Activated CD4-positive, alpha-beta T cell treated with anti-CD3 and anti-CD28 coated beads for 36 hours (primary cell): ENCODE results near the gene GALR1. TPM values are rescaled to one million over a fixed set of nuclear protein-coding genes. Genes with fewer than 3 reads are reported as not detected.
A peak's percentile ranks its signal among the peaks of the same experiment; 100 is the strongest.
"Not testable (repeated sequence)": the region's sequence is repeated elsewhere in the genome, so short reads cannot be mapped to it uniquely, and the experiment has no call there.

Experiments
- ATAC-seq: fragments of 200-7000 bp; cut with Tn5 transposase; one replicate; pipeline ENCODE4 v1.10.0; 2021; ENCODE audit warnings: mild to moderate bottlenecking, moderate library complexity
- CTCF ChIA-PET: fragments of 350-600 bp; sonication (Branson Sonifier 250); formaldehyde crosslinking; loops from one replicate; lab custom pipeline; 2021; ENCODE audit warnings: antibody characterized with exemption; lab: Charles Lee
- POLR2A ChIA-PET: fragments of 350-600 bp; sonication (Branson Sonifier 250); formaldehyde crosslinking; loops from one replicate; lab custom pipeline; 2021; ENCODE audit warnings: antibody characterized with exemption, inconsistent platforms; lab: Charles Lee
- DNase-seq: peaks from one replicate; pipeline ENCODE4 v3.0.0-alpha.2; 2020
- H3K27ac Mint-ChIP-seq: one replicate; pipeline ENCODE4 v1.8.0; 2021; ENCODE audit warnings: mixed read lengths
- H3K27me3 Mint-ChIP-seq: one replicate; pipeline ENCODE4 v1.8.0; 2021; ENCODE audit warnings: mixed read lengths
- H3K36me3 Mint-ChIP-seq: one replicate; pipeline ENCODE4 v1.8.0; 2021; ENCODE audit warnings: low read depth, mixed read lengths
- H3K4me1 Mint-ChIP-seq: one replicate; pipeline ENCODE4 v1.8.0; 2021; ENCODE audit warnings: mixed read lengths
- H3K4me3 Mint-ChIP-seq: one replicate; pipeline ENCODE4 v1.8.0; 2021; ENCODE audit warnings: mild to moderate bottlenecking, moderate library complexity, mixed read lengths
- H3K9me3 Mint-ChIP-seq: one replicate; pipeline ENCODE4 v1.8.0; 2021; ENCODE audit warnings: low read depth, mixed read lengths
- intact Hi-C, 2 experiments: fragments of 100-400 bp; cut with DNase I in 1 of 2; cut with micrococcal nuclease in 1 of 2; formaldehyde crosslinking; loops; one replicate each; pipeline versions ENCODE4 v1.14.2 to v1.15.1; 2022 to 2024; cut with DNase I, micrococcal nuclease
- total RNA-seq, 2 experiments: library from RNA; stranded (reverse); gene quantifications; one replicate each; pipeline ENCODE4 v1.2.3, GENCODE V29; 2021

The GALR1 gene
- total RNA-seq, 2 experiments from 2014 or later, result not detected

DNA sequence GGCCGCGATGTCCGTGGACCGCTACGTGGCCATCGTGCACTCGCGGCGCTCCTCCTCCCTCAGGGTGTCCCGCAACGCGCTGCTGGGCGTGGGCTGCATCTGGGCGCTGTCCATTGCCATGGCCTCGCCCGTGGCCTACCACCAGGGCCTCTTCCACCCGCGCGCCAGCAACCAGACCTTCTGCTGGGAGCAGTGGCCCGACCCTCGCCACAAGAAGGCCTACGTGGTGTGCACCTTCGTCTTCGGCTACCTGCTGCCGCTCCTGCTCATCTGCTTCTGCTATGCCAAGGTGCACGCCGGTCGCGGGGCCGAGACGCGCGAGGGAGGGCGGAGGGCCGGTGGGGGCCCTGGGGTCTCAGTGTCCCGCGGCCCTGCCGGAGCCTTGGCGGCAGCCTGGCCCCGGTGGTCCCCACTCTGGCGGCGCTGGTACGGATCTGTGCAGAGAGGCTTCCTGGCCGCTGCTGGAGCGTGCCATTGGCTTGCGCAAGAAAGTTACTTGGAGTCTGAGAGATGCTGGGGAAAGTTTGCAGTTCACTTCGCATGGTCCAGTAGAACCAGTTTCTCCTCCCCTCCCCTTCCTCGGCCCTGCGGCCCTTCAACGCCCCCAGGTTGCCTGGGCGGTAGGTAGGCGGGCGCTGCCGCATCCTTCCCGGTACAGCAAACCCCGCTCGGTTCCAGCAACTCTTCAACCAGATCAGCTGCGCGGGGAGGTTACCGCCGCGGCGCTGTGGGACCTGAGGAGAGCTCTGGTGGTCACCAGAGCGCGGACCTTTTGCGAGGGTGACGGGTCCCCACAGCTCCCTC lies 1.5 kb downstream of the GALR1 start:
- Mint-ChIP-seq H3K9me3 (peaks cover 7% of the 10 kb centered on the region), H3K27ac (no peak overlapping the region), H3K27me3 (peaks cover 55% of the 10 kb centered on the region), H3K36me3 (no peaks in the 10 kb centered on the region), H3K4me1 (peaks cover 12% of the 10 kb centered on the region), H3K4me3 (peak overlapping the region; percentile 49)
- ATAC-seq (no peak), DNase-seq (peak; percentile 6)
- ChIA-PET POLR2A (no interaction called here), CTCF (no interaction called here)
- intact Hi-C loops, result loop anchor here in 1 of 2 experiments (5.0 kb wide), 1 partner anchor 1726 kb away; the partner anchor contains the start of gene SALL3

DNA sequence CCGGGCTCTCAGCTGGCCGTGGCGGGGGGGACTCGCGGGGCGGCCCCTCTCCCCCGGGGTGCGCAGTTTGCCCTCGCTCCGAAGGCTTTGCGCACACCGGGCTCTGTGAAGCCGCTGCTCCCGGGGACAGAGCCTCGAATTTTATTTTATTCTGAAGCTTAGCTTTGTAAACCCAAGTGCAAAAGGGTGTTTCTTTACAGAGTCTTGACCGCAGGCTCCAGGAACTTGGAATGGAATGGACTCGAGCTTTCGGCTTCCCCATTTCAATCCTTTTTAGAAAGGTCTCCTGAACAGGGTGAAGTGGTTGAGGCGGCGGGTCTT lies 2.0 kb downstream of the GALR1 start:
- ChIA-PET POLR2A (no interaction called here), CTCF (no interaction called here)
- Mint-ChIP-seq H3K27me3 (peaks cover 55% of the 10 kb centered on the region), H3K9me3 (peaks cover 7% of the 10 kb centered on the region), H3K4me1 (peaks cover 12% of the 10 kb centered on the region), H3K36me3 (no peaks in the 10 kb centered on the region), H3K27ac (no peak overlapping the region), H3K4me3 (no peak overlapping the region)
- no peak for ATAC-seq
- no peak for DNase-seq
- intact Hi-C loops, result loop anchor here in 1 of 2 experiments (5.0 kb wide), 1 partner anchor 1726 kb away; the partner anchor contains the start of gene SALL3

DNA sequence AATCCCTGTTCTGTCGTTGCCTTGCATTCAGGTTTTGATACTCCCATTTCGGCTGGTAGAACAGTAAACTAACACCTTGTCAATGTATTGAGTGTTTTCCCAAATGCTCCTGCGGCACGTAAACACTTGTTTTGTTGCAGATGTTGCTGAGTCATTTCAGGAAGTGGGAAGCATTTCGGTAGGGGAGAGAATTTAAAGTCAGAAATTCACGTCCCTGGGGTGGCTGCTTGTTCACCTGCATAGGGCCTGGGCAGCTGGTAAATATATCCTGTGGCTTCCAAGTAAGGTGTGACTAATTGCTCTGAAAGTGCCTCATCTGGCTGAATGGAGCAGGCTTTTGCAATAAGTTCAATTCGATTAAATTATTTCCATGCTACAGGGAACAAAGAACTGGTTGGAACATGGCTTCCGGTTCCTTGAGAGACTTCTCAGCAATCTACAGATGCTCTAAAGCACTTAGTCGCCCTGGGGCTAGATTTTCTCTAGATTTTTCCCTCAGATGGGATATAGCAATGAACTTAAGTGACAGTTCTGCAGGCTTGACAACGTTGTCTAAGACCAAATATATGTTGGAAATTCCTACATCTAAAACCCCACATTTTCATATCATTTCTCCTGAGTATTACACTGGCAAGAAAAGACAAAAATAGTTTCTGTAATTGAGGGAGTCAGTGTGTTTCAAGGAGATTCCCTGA lies 5.2 kb downstream of the GALR1 start:
- ChIA-PET CTCF (no interaction called here), POLR2A (no interaction called here)
- intact Hi-C loops, result loop anchor here in 1 of 2 experiments (5.0 kb wide), 1 partner anchor 1722 kb away; the partner anchor contains the start of gene SALL3
- Mint-ChIP-seq H3K4me1 (peaks cover 5% of the 10 kb centered on the region), H3K4me3 (no peak overlapping the region), H3K27ac (no peak overlapping the region), H3K27me3 (peaks cover 36% of the 10 kb centered on the region), H3K9me3 (peaks cover 6% of the 10 kb centered on the region), H3K36me3 (no peaks in the 10 kb centered on the region)
- ATAC-seq (no peak), DNase-seq (no peak)

DNA sequence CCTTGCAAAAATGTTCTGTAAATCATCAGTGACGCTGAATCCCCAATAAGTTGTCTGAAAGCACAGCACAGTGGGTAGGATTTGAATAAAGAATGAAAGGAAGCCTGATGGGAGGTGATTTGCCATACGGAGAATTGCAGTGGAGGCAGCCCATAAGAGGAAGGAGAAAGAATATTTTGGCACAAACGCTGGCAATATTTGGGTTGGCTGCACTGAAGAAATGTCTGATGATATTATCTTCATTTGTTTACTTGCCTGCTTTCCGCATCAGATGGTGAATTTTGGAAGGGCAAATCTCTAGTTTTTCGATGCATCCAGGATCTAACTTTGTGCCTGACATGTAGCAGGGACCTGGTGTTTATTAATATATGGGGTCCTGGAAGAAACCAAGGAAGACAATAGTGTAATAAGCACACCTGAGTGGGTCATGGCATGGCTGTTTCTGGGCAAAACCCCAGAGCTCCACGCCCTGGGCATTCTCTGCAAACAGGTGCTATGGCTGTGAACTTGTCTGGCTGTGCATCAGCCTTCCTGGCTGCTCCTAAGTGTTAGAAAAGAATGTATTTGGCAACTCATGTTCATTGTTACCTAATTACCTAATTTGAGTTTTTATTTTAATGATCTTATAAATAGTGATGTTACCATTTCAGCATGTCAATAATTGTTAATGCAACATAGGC lies 5.9 kb downstream of the GALR1 start:
- CTCF ChIA-PET, result no interaction called here
- intact Hi-C loops, result no loop called here
- Mint-ChIP-seq H3K4me1 (peaks cover 4% of the 10 kb centered on the region), H3K27me3 (peaks cover 36% of the 10 kb centered on the region), H3K36me3 (no peaks in the 10 kb centered on the region), H3K9me3 (peaks cover 6% of the 10 kb centered on the region), H3K4me3 (no peak overlapping the region), H3K27ac (no peak overlapping the region)
- ATAC-seq (no peak), DNase-seq (no peak)
- POLR2A ChIA-PET, result no interaction called here

DNA sequence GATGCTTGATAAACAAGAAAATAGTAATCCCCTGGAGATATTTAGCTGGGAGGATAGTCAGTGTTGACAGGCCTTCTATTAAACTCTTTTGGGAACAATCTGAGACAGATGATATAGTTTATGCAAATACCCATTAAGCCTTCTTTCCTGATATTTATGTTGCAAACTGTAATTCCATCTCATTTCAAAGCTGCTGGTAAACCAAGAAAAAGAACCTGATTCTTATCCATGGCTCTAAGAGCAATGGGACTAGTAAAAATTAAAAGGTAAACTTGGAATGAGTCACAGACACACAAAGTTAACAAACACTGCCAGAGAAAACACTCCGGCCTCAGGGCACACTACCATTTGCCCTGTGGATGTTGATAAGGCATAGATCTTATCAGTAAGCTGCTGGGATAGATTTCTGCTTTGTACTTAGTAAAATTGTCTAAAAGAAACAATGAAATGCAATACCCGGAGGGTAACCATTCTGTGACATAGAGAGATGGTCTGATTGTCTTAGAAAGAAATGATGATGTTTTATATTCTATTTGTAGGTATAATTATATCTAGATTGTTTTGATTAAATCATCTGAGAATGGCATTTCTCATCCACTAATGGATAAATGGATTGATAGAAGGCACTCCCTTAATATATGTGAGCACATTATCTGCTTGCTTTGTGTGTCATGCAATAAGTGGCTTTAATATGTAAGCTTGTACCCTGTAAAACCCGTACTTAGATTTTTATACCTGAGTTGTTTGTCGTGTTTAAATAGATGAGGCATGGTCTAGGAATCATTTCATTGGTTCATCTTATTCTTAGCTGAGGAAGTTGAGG lies 13.2 kb downstream of the GALR1 start:
- CTCF ChIA-PET, result interaction anchor here (0.6 kb wide), 1 partner anchor 1167 kb away, joined by 3 read pairs; no protein-coding TSS in a partner anchor
- Mint-ChIP-seq H3K27me3 (peaks cover 2% of the 10 kb centered on the region), H3K36me3 (no peaks in the 10 kb centered on the region), H3K4me1 (no peaks in the 10 kb centered on the region), H3K4me3 (no peak overlapping the region), H3K9me3 (peaks cover 14% of the 10 kb centered on the region), H3K27ac (no peak overlapping the region)
- DNase-seq (no peak), ATAC-seq (no peak)
- POLR2A ChIA-PET, result no interaction called here
- intact Hi-C loops, result no loop called here

DNA sequence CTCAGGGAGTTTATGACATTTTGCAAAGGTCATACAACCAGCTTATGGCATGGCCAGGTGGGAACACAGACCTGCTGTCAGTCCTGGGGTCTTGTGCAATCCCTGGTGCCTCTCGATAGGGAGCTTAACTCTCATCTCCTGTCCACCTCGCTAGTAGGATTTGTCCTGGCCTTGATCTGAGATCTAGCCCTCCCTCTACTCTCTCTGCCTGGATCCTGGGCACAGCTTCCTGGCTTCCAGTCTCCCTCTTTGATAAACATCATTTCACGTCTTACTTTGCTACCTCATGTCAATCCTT lies 13.8 kb downstream of the GALR1 start:
- ChIA-PET CTCF (interaction anchor here (0.7 kb wide), 1 partner anchor 10 kb away, joined by 3 read pairs; no protein-coding TSS in a partner anchor), POLR2A (no interaction called here)
- no peaks in the 10 kb centered on the region for H3K4me1 Mint-ChIP-seq
- no peak for DNase-seq
- H3K36me3 Mint-ChIP-seq, result no peaks in the 10 kb centered on the region
- H3K4me3 Mint-ChIP-seq, result no peak overlapping the region
- intact Hi-C loops, result no loop called here
- H3K27me3 Mint-ChIP-seq, result peaks cover 2% of the 10 kb centered on the region
- peaks cover 11% of the 10 kb centered on the region for H3K9me3 Mint-ChIP-seq
- ATAC-seq, result no peak
- no peak overlapping the region for H3K27ac Mint-ChIP-seq

DNA sequence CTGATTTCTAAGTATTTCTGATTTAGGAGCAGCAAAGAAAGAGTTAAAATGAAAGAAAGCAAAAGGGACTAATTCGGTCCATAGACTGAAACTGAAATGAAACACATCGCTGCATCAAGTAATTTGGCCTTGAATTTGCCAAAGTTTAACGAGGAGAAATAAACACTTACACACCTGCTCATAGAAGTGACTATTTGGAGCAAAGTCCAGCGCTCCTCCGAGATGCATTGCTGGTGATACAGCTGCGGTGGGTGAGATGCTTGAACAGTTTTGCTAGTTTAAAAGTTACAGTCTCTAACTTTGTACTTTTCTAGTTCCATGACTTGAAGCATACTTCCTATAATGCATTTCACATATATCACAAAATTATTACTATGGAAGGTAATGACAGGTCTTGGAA lies 18.3 kb downstream of the GALR1 start:
- H3K4me3 Mint-ChIP-seq, result no peak overlapping the region
- DNase-seq (no peak), ATAC-seq (no peak)
- H3K9me3 Mint-ChIP-seq, result peaks cover 8% of the 10 kb centered on the region
- no peaks in the 10 kb centered on the region for H3K36me3 Mint-ChIP-seq
- intact Hi-C loops, result no loop called here
- peaks cover 12% of the 10 kb centered on the region for H3K27me3 Mint-ChIP-seq
- H3K27ac Mint-ChIP-seq, result no peak overlapping the region
- POLR2A ChIA-PET, result no interaction called here
- CTCF ChIA-PET, result interaction anchor here (0.7 kb wide), 1 partner anchor 10 kb away, joined by 3 read pairs; no protein-coding TSS in a partner anchor
- H3K4me1 Mint-ChIP-seq, result no peaks in the 10 kb centered on the region

DNA sequence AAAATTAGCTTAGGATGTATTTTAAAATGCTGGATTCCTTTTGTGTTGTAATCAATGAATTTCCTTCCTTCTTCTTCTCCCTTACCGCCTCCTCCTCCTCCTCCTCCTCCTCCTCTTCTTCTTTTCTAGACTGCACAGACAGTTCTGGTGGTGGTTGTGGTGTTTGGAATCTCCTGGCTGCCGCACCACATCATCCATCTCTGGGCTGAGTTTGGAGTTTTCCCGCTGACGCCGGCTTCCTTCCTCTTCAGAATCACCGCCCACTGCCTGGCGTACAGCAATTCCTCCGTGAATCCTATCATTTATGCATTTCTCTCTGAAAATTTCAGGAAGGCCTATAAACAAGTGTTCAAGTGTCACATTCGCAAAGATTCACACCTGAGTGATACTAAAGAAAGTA lies 18.8 kb downstream of the GALR1 start:
- H3K27ac Mint-ChIP-seq, result no peak overlapping the region
- ChIA-PET POLR2A (no interaction called here), CTCF (no interaction called here)
- no peaks in the 10 kb centered on the region for H3K4me1 Mint-ChIP-seq
- H3K9me3 Mint-ChIP-seq, result peaks cover 8% of the 10 kb centered on the region
- intact Hi-C loops, result no loop called here
- H3K4me3 Mint-ChIP-seq, result no peak overlapping the region
- no peaks in the 10 kb centered on the region for H3K36me3 Mint-ChIP-seq
- ATAC-seq (no peak), DNase-seq (no peak)
- peaks cover 13% of the 10 kb centered on the region for H3K27me3 Mint-ChIP-seq

DNA sequence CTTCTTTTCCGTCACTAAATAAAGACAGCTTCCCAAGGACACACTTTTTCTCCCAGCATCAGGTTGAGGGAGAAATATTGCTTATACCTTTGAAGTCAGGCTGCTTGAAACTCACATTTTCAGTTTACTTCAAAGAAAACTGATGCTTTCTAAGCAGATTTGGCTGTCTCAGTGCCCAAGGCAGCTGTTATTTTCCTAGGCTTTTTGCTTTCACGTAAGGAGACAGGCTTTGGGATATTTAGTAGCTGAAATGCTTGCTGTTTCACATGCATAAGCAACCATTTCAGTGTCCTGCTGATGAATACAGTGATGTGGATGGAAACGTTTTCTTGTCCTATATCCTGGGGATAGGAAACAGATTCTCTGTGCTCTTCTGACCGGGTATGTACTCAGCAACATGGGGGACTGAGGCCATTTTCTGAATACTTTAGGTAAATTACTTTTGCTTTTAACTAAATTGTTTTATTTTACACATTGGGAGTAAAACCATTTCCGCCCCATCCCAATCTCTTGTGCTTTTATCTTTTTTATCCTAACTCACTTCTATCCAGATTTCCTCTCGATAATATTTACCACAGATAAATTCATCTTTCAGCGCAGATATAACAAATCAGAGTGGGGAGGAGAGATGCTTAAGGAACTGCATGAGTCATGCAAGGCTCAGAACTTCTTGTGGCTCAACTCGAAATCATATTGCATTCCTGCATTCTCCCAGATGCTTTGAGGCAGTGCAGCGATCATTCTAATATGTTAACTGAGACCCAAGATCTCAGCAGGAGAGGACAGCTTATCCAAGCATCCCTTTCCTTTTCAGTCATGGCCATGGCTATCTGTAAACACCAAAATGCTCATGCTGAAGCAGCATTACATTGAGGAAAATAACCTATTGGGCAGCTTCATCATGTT lies 22.2 kb downstream of the GALR1 start:
- Mint-ChIP-seq H3K9me3 (no peaks in the 10 kb centered on the region), H3K27ac (no peak overlapping the region), H3K36me3 (no peaks in the 10 kb centered on the region), H3K4me1 (no peaks in the 10 kb centered on the region), H3K4me3 (no peak overlapping the region), H3K27me3 (peaks cover 13% of the 10 kb centered on the region)
- ATAC-seq, result no peak
- CTCF ChIA-PET, result no interaction called here
- POLR2A ChIA-PET, result no interaction called here
- intact Hi-C loops, result no loop called here
- no peak for DNase-seq

DNA sequence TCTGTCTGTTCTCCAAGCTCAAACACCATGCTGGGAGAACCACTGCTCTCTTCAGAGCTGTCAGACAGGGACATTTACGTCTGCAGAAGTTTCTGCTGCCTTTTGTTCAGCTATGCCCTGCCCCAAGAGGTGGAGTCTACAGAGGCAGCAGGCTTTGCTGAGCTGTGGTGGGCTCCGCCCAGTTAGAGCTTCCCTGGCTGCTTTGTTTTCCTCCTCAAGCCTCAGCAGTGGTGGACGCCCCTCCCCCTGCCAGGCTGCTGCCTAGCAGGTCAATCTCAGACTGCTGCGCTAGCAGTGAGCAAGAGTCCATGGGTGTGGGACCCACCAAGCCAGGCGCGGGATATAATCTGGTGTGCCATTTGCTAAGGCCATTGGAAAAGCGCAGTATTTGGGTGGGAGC lies 41.2 kb downstream of the GALR1 start:
- DNase-seq, intact Hi-C loops, H3K27ac Mint-ChIP-seq, ATAC-seq, CTCF ChIA-PET, POLR2A ChIA-PET, H3K4me3 Mint-ChIP-seq, H3K36me3 Mint-ChIP-seq, H3K4me1 Mint-ChIP-seq: not testable (repeated sequence)
- Mint-ChIP-seq H3K27me3 (peaks cover 29% of the 10 kb centered on the region), H3K9me3 (peaks cover 11% of the 10 kb centered on the region)
